Neuron (in vitro differentiated cells): Measurements from ENCODE around the gene FXYD1.

Source experiments
- H2AFZ ChIP-seq: one replicate; pipeline ENCODE4 v1.6.1; 2013; ENCODE audit warnings: low read depth, mild to moderate bottlenecking, inconsistent platforms, low read length, moderate library complexity
- H3K27me3 ChIP-seq: one replicate; pipeline ENCODE4 v1.6.1; 2013; ENCODE audit warnings: low read length; ENCODE audit not compliant: insufficient read depth
- H3K36me3 ChIP-seq: one replicate; pipeline ENCODE4 v1.6.1; 2013; ENCODE audit warnings: low read length; ENCODE audit not compliant: insufficient read depth
- H3K4me1 ChIP-seq: one replicate; pipeline ENCODE4 v1.6.1; 2013; ENCODE audit warnings: low read length; ENCODE audit not compliant: insufficient read depth
- H3K4me3 ChIP-seq: 2 replicates; pipeline ENCODE4 v1.5.1; 2013; ENCODE audit warnings: mild to moderate bottlenecking, low read length, moderate library complexity
- H3K9me3 ChIP-seq: one replicate; pipeline ENCODE4 v1.6.1; 2013; ENCODE audit warnings: low read length

The FXYD1 gene

GRCh38 chr19:35133826-35134225 is 4.8 kb upstream of the FXYD1 start:
- no peaks in the 10 kb centered on the region for H3K9me3 ChIP-seq
- peaks cover 26% of the 10 kb centered on the region for H3K4me1 ChIP-seq
- no peaks in the 10 kb centered on the region for H3K36me3 ChIP-seq
- no peak overlapping the region for H2AFZ ChIP-seq
- no peaks in the 10 kb centered on the region for H3K27me3 ChIP-seq
- H3K4me3 ChIP-seq, result no peak overlapping the region

GRCh38 chr19:35134601-35135242 is 3.9 kb upstream of the FXYD1 start, which contains the start of gene LGI4:
TSS of gene LGI4 (minus strand) at chr19:35135059. CDS start at chr19:35134680, 379 bp downstream.
- Histone ChIP-seq H3K4me1 (peaks cover 35% of the 10 kb centered on the region), H3K27me3 (no peaks in the 10 kb centered on the region), H3K4me3 (peak within 1 kb of the TSS; percentile 16), H3K36me3 (no peaks in the 10 kb centered on the region), H2AFZ (no peak within 1 kb of the TSS), H3K9me3 (no peaks in the 10 kb centered on the region)

GRCh38 chr19:35135389-35135909 is 3.2 kb upstream of the FXYD1 start:
- Histone ChIP-seq H3K27me3 (no peaks in the 10 kb centered on the region), H3K4me3 (peak overlapping the region; percentile 14), H3K36me3 (no peaks in the 10 kb centered on the region), H3K4me1 (peaks cover 43% of the 10 kb centered on the region), H2AFZ (no peak overlapping the region), H3K9me3 (no peaks in the 10 kb centered on the region)

GRCh38 chr19:35136231-35136630 is 2.4 kb upstream of the FXYD1 start:
- Histone ChIP-seq H3K27me3 (no peaks in the 10 kb centered on the region), H3K4me1 (peaks cover 48% of the 10 kb centered on the region), H2AFZ (no peak overlapping the region), H3K9me3 (no peaks in the 10 kb centered on the region), H3K4me3 (no peak overlapping the region), H3K36me3 (no peaks in the 10 kb centered on the region)

DNA sequence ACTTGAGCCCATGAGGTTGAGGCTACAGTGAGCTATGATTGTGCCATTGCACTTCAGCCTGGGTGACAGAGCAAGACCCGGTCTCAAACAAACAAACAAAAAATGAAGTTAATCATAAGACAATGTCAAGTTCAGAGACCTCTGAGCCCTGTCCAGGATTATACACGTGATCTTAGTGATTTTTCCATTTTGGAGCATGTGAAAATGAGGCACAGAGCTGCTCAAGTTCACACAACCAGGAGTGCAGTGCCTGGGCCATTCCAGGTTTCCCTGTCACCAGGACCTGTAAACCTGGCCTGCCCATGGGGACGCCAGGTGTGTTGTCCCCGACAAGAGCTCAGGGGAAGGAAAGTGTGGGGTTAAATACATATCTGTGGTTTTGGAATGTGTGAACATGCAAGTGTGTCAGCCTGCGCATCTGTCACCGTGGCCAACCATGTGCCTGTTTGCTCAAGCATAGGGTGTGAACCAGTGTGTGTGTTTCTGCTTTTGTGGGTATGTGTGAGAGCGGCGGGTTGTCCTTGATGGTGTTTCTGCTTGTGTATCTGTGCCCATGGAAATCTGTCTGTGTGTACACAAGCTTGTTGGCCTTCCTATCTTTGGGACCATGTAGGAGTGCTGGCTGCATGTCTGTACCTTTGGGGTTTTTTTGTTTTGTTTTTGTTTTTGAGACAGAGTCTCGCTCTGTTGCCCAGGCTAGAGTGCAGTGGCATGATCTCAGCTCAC is 1.5 kb upstream of the FXYD1 start:
- H3K4me3 ChIP-seq, result no peak overlapping the region
- H3K27me3 ChIP-seq, result no peaks in the 10 kb centered on the region
- H3K9me3 ChIP-seq, result no peaks in the 10 kb centered on the region
- H3K4me1 ChIP-seq, result peaks cover 54% of the 10 kb centered on the region
- no peak overlapping the region for H2AFZ ChIP-seq
- H3K36me3 ChIP-seq, result no peaks in the 10 kb centered on the region

GRCh38 chr19:35140207-35140961 is 1.8 kb downstream of the FXYD1 start:
- H3K36me3 ChIP-seq, result no peaks in the 10 kb centered on the region
- no peaks in the 10 kb centered on the region for H3K27me3 ChIP-seq
- no peaks in the 10 kb centered on the region for H3K9me3 ChIP-seq
- H3K4me1 ChIP-seq, result peaks cover 72% of the 10 kb centered on the region
- H3K4me3 ChIP-seq, result peak overlapping the region; percentile 43
- H2AFZ ChIP-seq, result no peak overlapping the region

DNA sequence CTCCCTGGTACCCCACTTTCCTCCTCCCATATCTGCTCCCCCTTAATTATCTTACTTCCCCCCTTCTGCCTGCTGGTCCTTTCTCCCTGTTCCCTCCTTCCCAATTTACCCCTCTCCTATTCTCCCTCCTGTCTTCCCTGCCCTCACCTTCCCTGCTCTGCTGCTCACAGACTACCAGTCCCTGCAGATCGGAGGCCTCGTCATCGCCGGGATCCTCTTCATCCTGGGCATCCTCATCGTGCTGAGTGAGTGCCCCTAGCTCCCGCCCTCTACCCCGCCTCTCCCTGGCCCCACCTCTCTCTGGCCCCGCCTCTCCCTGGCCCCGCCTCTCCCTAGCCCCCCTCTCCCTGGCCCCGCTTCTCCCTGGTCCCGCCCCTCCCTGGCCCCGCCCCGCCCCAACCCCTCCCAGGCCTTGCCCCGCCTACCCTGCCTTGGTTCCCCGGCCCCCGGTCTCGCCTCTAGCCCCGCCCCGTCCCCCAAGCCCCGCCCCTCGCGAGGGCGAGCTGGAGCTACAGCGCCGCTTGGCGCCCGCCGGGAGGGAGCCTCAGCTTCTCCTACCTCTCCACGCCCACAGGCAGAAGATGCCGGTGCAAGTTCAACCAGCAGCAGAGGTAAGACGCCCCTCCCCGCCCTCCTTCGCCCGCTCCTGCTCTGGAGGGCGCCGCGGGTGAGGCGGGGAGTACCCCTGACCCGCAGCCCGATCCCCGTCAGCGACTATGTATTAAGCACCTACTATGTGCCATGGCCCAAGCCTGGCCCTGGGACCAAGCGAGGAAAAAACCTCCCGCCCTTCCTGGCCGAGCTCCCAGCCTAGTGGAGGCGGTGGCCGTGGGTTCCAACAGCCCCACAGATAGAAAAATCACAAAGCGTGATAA is 2.6 kb downstream of the FXYD1 start:
- H3K4me3 ChIP-seq, result peak overlapping the region; percentile 43
- no peak overlapping the region for H2AFZ ChIP-seq
- no peaks in the 10 kb centered on the region for H3K27me3 ChIP-seq
- H3K4me1 ChIP-seq, result peaks cover 69% of the 10 kb centered on the region
- H3K36me3 ChIP-seq, result no peaks in the 10 kb centered on the region
- H3K9me3 ChIP-seq, result no peaks in the 10 kb centered on the region

DNA sequence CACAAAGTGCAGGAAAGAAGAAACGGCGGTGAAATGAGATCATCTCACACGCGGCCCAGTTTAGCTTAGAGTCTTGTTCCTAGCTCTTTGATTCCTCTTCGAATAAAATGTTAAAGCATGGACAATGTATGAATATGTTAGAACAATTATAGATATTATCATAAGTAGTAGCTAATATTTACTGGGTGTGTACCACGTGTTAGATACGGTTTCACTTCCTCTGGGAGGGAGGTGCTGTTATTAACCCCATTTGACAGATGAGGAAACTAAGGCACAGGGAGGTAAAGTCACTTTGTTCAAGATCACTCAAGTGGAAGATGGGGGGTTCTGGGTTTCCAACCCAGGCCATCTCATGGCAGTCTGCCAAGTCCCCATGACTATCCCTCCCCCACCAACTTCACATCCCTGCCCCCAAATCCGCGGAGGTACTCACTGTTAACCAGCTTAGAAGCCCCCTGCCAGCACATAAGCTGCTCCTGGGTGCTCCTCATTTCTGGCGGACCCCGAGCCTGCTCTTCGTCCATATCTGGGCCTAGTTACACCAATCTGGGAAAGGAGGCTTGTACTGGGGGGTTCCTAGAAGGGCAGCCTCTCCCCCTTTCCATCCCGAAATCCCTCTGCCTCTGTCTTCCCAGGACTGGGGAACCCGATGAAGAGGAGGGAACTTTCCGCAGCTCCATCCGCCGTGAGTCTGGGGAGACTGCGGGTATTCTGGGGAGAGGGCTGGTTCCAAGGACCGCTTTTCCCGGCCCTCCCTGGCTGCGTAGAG is 3.4 kb downstream of the FXYD1 start:
- H3K9me3 ChIP-seq, result no peaks in the 10 kb centered on the region
- H3K4me3 ChIP-seq, result peak overlapping the region; percentile 22
- no peaks in the 10 kb centered on the region for H3K36me3 ChIP-seq
- H3K27me3 ChIP-seq, result no peaks in the 10 kb centered on the region
- H2AFZ ChIP-seq, result peak overlapping the region; percentile 22
- H3K4me1 ChIP-seq, result peaks cover 69% of the 10 kb centered on the region

GRCh38 chr19:35142606-35143230 is 4.1 kb downstream of the FXYD1 start:
- no peaks in the 10 kb centered on the region for H3K27me3 ChIP-seq
- peak overlapping the region; percentile 48 for H3K4me3 ChIP-seq
- peak overlapping the region; percentile 22 for H2AFZ ChIP-seq
- no peaks in the 10 kb centered on the region for H3K9me3 ChIP-seq
- peaks cover 66% of the 10 kb centered on the region for H3K4me1 ChIP-seq
- no peaks in the 10 kb centered on the region for H3K36me3 ChIP-seq

GRCh38 chr19:35143231-35143715 is 4.6 kb downstream of the FXYD1 start, which contains the start of gene FXYD7:
TSS of gene FXYD7 (plus strand) at chr19:35143255. CDS start at chr19:35143334, 79 bp downstream.
- Histone ChIP-seq H3K9me3 (no peaks in the 10 kb centered on the region), H3K4me3 (peak within 1 kb of the TSS; percentile 48), H2AFZ (peak within 1 kb of the TSS; percentile 22), H3K4me1 (peaks cover 60% of the 10 kb centered on the region), H3K36me3 (no peaks in the 10 kb centered on the region), H3K27me3 (no peaks in the 10 kb centered on the region)

DNA sequence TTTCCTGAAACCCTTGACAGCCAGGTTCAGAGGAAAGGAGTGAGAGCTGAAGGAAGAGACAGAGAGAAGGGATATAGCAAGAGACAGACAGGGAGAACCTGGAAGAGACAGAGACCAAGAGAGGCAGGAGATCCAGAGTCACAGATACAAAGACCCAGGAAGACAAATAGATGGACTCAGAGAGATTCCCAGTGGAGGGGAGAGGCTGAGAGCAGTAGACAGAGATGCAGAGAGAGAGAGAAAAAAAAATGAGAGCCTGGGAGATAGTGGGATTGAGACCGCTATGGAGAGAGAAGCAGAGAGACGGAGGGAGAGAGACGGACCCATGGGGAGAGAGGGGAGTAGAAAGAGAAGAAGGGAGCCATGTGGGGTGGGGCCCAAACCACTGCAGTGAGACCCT is 5.2 kb downstream of the FXYD1 start:
- H2AFZ ChIP-seq, result no peak overlapping the region
- no peaks in the 10 kb centered on the region for H3K27me3 ChIP-seq
- no peaks in the 10 kb centered on the region for H3K9me3 ChIP-seq
- peak overlapping the region; percentile 48 for H3K4me3 ChIP-seq
- H3K36me3 ChIP-seq, result no peaks in the 10 kb centered on the region
- H3K4me1 ChIP-seq, result peaks cover 56% of the 10 kb centered on the region
